GM12878 (cell line): ENCODE measurements around the gene CSF1R. TPM values are rescaled to one million over a fixed set of nuclear protein-coding genes. Genes with fewer than 3 reads are reported as not detected.
A peak's percentile ranks its signal among the peaks of the same experiment; 100 is the strongest.

Experiments used
- BRCA1 ChIP-seq: IDR thresholded peaks from 2 replicates; pipeline ENCODE4 v1.6.1; 2011; ENCODE audit warnings: low read depth, low read length, improper control_type of control experiment
- CEBPB ChIP-seq, 2 experiments: fragments of 150-350 bp in 1 of 2; IDR thresholded peaks; 2 replicates each; pipeline ENCODE4 v1.6.1; 2012 to 2014; ENCODE audit warnings: low read depth in 2 of 2, low read length in 2 of 2, borderline replicate concordance in 1 of 2, inconsistent platforms in 1 of 2
- HDAC6 ChIP-seq: fragments of 200-600 bp; sonication (generic); IDR thresholded peaks from one replicate; pipeline ENCODE4 v1.8.0; 2017; ENCODE audit warnings: antibody characterized with exemption; ENCODE audit not compliant: unreplicated experiment
- MXI1 ChIP-seq: fragments of 150-350 bp; IDR thresholded peaks from 2 replicates; pipeline ENCODE4 v1.6.1; 2011; ENCODE audit warnings: low read depth, mild to moderate bottlenecking, inconsistent platforms, low read length, improper control_type of control experiment
- MYB ChIP-seq: fragments of 150-350 bp; IDR thresholded peaks from 2 replicates; pipeline ENCODE4 v1.6.1; 2014; ENCODE audit warnings: mild to moderate bottlenecking, low read depth, low read length, borderline replicate concordance
- NBN ChIP-seq: fragments of 450-650 bp; IDR thresholded peaks from 2 replicates; pipeline ENCODE4 v1.6.1; 2016
- PAX5 ChIP-seq: IDR thresholded peaks from 2 replicates; pipeline ENCODE4 v1.6.1; 2011; ENCODE audit warnings: low read depth, low read length, borderline replicate concordance
- PKNOX1 ChIP-seq: fragments of 450-650 bp; IDR thresholded peaks from 2 replicates; pipeline ENCODE4 v1.6.1; 2016; ENCODE audit warnings: mild to moderate bottlenecking
- REST ChIP-seq: IDR thresholded peaks from 2 replicates; pipeline ENCODE4 v1.6.1; 2012; ENCODE audit warnings: mild to moderate bottlenecking, low read depth, low read length
- STAT1 ChIP-seq: fragments of 450-650 bp; conservative IDR thresholded peaks from 2 replicates; pipeline ENCODE4 v1.6.1; 2014; ENCODE audit warnings: antibody characterized with exemption, mild to moderate bottlenecking
- SUPT20H ChIP-seq: IDR thresholded peaks from 2 replicates; pipeline ENCODE4 v1.6.1; 2011; ENCODE audit warnings: low read depth, mild to moderate bottlenecking, low read length, moderate library complexity, borderline replicate concordance; ENCODE audit not compliant: control insufficient read depth
- TCF12 ChIP-seq: IDR thresholded peaks from 2 replicates; pipeline ENCODE4 v1.6.1; 2011; ENCODE audit warnings: low read depth, mild to moderate bottlenecking, low read length
- TCF3 ChIP-seq: IDR thresholded peaks from 2 replicates; pipeline ENCODE4 v1.6.1; 2012; ENCODE audit warnings: low read depth, mild to moderate bottlenecking, low read length, borderline replicate concordance; ENCODE audit not compliant: insufficient read depth
- USF1 ChIP-seq: IDR thresholded peaks from 2 replicates; pipeline ENCODE4 v1.6.1; 2011; ENCODE audit warnings: borderline replicate concordance, low read depth, mild to moderate bottlenecking, moderate library complexity, mixed read lengths, low read length; ENCODE audit not compliant: insufficient read depth; ENCODE audit errors: extremely low read length
- polyA plus RNA-seq, 11 experiments: library from polyadenylated mRNA; depleted of rRNA in 4 of 11; unstranded in 6 of 11; stranded (reverse) in 5 of 11; fragments of >200 nt; fragmentation: Nextera tagmentation in 4 of 11; fragmentation: Illumina TruSeq in 1 of 11; extraction: Ambion mirVana in 4 of 11; extraction: Trizol in 1 of 11; gene quantifications; 1 replicate in 1 of 11; 2 replicates in 10 of 11; pipeline versions ENCODE4 v1.2.1 to v1.2.3, GENCODE V29; 2011 to 2016; ENCODE audit warnings: inconsistent platforms in 2 of 11, missing spikeins in 2 of 11, low read depth in 1 of 11
- total RNA-seq, 4 experiments: library from RNA; depleted of rRNA in 3 of 4; stranded (reverse); fragments of >200 nt in 3 of 4; fragmentation: Illumina TruSeq in 1 of 4; extraction: Trizol in 1 of 4; gene quantifications; 2 replicates each; pipeline versions ENCODE4 v1.2.1 to v1.2.3, GENCODE V29; 2013 to 2021

The CSF1R gene
- total and polyA plus RNA-seq, 10 of the 15 experiments (the other 5 are each of a cell fraction or from before 2014, with no cell fraction given), result 0.35 to 3.6 (median 1.2) TPM

- TF ChIP-seq TCF12 (no peak), SUPT20H (no peak), REST (no peak), USF1 (no peak), MXI1 (no peak), PAX5 (no peak), CEBPB (IDR thresholded peaks at IDR 0.05; ENCODE audit: borderline replicate concordance in 1 of 2, low read depth in 2 of 2, low read length in 2 of 2) (peak in 1 of 2 experiments; percentile 42; a peak in 1 of 4 replicates), PKNOX1 (no peak), BRCA1 (no peak), MYB (no peak), STAT1 (no peak), NBN (no peak), TCF3 (no peak), HDAC6 (no peak)
These were observed 43.6 kb upstream of the CSF1R start (continued) for GRCh38 chr5:150129813-150130492.
